HL-60 (cell line): ENCODE results near the gene OGFOD3.
"Not testable (repeated sequence)": the region's sequence is repeated elsewhere in the genome, so short reads cannot be mapped to it uniquely, and the experiment has no call there.

Experiments
- DNase-seq, 2 experiments: peaks; one replicate each; pipeline ENCODE4 v3.0.0-alpha.2; 2010 to 2020; ENCODE audit warnings: low read depth in 1 of 2, low spot score in 1 of 2
- H3K27ac ChIP-seq: fragments of 250-450 bp; sonication (Bioruptor Pico); replicated peaks from 2 replicates; pipeline ENCODE4 v1.5.1; 2020; ENCODE audit warnings: mild to moderate bottlenecking, moderate library complexity
- H3K27me3 ChIP-seq: fragments of 250-450 bp; sonication (Bioruptor Pico); 2 replicates; pipeline ENCODE4 v1.5.1; 2021; ENCODE audit warnings: mild to moderate bottlenecking, moderate library complexity; ENCODE audit not compliant: insufficient read depth, poor library complexity, severe bottlenecking
- H3K4me3 ChIP-seq: replicated peaks from 2 replicates; pipeline ENCODE4 v1.5.1; 2011; ENCODE audit warnings: mild to moderate bottlenecking, control low read depth, low read length; ENCODE audit not compliant: insufficient read depth
- CTCF ChIP-seq: IDR thresholded peaks from one replicate; pipeline ENCODE4 v1.5.1; 2011; ENCODE audit warnings: low read length, control low read depth, inconsistent platforms; ENCODE audit not compliant: insufficient read depth
- GABPA ChIP-seq: IDR thresholded peaks from 2 replicates; pipeline ENCODE4 v1.6.1; 2012; ENCODE audit warnings: low read depth
- POLR2AphosphoS5 ChIP-seq: IDR thresholded peaks from 2 replicates; pipeline ENCODE4 v1.6.1; 2012; ENCODE audit warnings: low read depth
- REST ChIP-seq: IDR thresholded peaks from 2 replicates; pipeline ENCODE4 v1.6.1; 2012; ENCODE audit warnings: low read depth; ENCODE audit not compliant: insufficient replicate concordance
- SPI1 ChIP-seq: IDR thresholded peaks from 2 replicates; pipeline ENCODE4 v1.6.1; 2012; ENCODE audit warnings: low read depth, mild to moderate bottlenecking, borderline replicate concordance

The OGFOD3 gene

GRCh38 chr17:82377924-82378740 lies 40.3 kb downstream of the OGFOD3 start:
- peaks cover 12% of the 10 kb centered on the region for H3K27me3 ChIP-seq
- no peak overlapping the region for H3K4me3 ChIP-seq
- TF ChIP-seq GABPA = no peak
- no peak for TF ChIP-seq REST
- TF ChIP-seq CTCF = no peak
- TF ChIP-seq POLR2AphosphoS5 = no peak
- no peak overlapping the region for H3K27ac ChIP-seq
- DNase-seq = no peak

GRCh38 chr17:82377294-82377693 lies 41.1 kb downstream of the OGFOD3 start:
- H3K27me3 ChIP-seq = peaks cover 18% of the 10 kb centered on the region

GRCh38 chr17:82376042-82376730 lies 42.2 kb downstream of the OGFOD3 start:
- Histone ChIP-seq H3K4me3 (no peak overlapping the region), H3K27ac (no peak overlapping the region), H3K27me3 (peaks cover 25% of the 10 kb centered on the region)
- TF ChIP-seq POLR2AphosphoS5 (no peak), REST (no peak)
- DNase-seq = no peak

More at GRCh38 chr17:82377294-82377693, 41.1 kb downstream of the OGFOD3 start:
- DNase-seq, H3K4me3 ChIP-seq, H3K27ac ChIP-seq: not testable (repeated sequence)

- no peak for DNase-seq
Measured at GRCh38 chr17:82375359-82376041, 42.9 kb downstream of the OGFOD3 start.

More at GRCh38 chr17:82375359-82376041, 42.9 kb downstream of the OGFOD3 start:
- TF ChIP-seq SPI1 (no peak), GABPA (no peak), REST (no peak), POLR2AphosphoS5 (no peak), CTCF (no peak)
- Histone ChIP-seq H3K27ac (no peak overlapping the region), H3K4me3 (no peak overlapping the region), H3K27me3 (peaks cover 32% of the 10 kb centered on the region)
